T47D (cell line): ENCODE measurements around the gene JAG2.

ENCODE experiments used
- DNase-seq, 2 experiments: peaks; one replicate each; pipeline versions ENCODE4 v3.0.0 to v3.0.0-alpha.2; 2011 to 2012; ENCODE audit warnings: low read depth in 1 of 2, low spot score in 1 of 2
- JUND ChIP-seq: IDR thresholded peaks from 2 replicates; pipeline ENCODE4 v1.6.1; 2012; ENCODE audit warnings: low read depth
- in situ Hi-C: cut with HindIII; loops from 2 replicates; pipeline ENCODE4 v1.10.0; 2016; ENCODE audit warnings: low sequenced_read_pairs, low pct_unique_long_range_greater_than_20kb

JAG2 gene

GRCh38 chr14:105153331-105153731 is 15.2 kb downstream of the JAG2 start:
- in situ Hi-C loops, result no loop called here
- no peak for DNase-seq
- no peak for TF ChIP-seq JUND

- in situ Hi-C loops, result no loop called here
- no peak for DNase-seq
- no peak for TF ChIP-seq JUND
Measured at GRCh38 chr14:105152794-105153241, 15.8 kb downstream of the JAG2 start.

GRCh38 chr14:105151838-105152793 is 16.5 kb downstream of the JAG2 start:
- TF ChIP-seq JUND, result no peak
- in situ Hi-C loops, result no loop called here
- no peak for DNase-seq

- in situ Hi-C loops, result no loop called here
- no peak for DNase-seq
- no peak for TF ChIP-seq JUND
Measured at GRCh38 chr14:105151084-105151837, 17.3 kb downstream of the JAG2 start.

GRCh38 chr14:105150368-105151083 is 18.1 kb downstream of the JAG2 start:
- no peak for DNase-seq
- TF ChIP-seq JUND, result no peak
- in situ Hi-C loops, result no loop called here

GRCh38 chr14:105150026-105150367 is 18.6 kb downstream of the JAG2 start:
- DNase-seq, result no peak
- in situ Hi-C loops, result no loop called here
- TF ChIP-seq JUND, result no peak

- in situ Hi-C loops, result no loop called here
- DNase-seq, result no peak
- TF ChIP-seq JUND, result no peak
Measured at GRCh38 chr14:105149146-105149781, 19.3 kb downstream of the JAG2 start.

GRCh38 chr14:105148604-105149145 is 19.9 kb downstream of the JAG2 start:
- no peak for TF ChIP-seq JUND
- in situ Hi-C loops, result no loop called here
- DNase-seq, result no peak

GRCh38 chr14:105147671-105148603 is 20.6 kb downstream of the JAG2 start:
- no peak for DNase-seq
- in situ Hi-C loops, result no loop called here
- no peak for TF ChIP-seq JUND

GRCh38 chr14:105146976-105147635 is 21.5 kb downstream of the JAG2 start:
- DNase-seq, result no peak
- in situ Hi-C loops, result no loop called here
- TF ChIP-seq JUND, result no peak
